Measurements from ENCODE around the gene SLC10A3. TPM values are rescaled to one million over a fixed set of nuclear protein-coding genes. Genes with fewer than 3 reads are reported as not detected.

Gene SLC10A3
- total and polyA plus RNA-seq, 2 of the 13 experiments (the other 11 are each of a cell fraction or from before 2014, with no cell fraction given): 10.1 to 11.5 TPM

GRCh38 chrX:154529206-154529612, 38.8 kb upstream of the SLC10A3 start (continued):
- TF ChIP-seq HINFP (CRISPR knock-in tag; IDR thresholded peaks at IDR 0.05; ENCODE audit: low read depth) (no peak), NR2F1 (CRISPR knock-in tag; IDR thresholded peaks at IDR 0.05) (peak in 1 of 2 experiments; percentile 55; a peak in 1 of 4 replicates), MAX (IDR thresholded peaks at IDR 0.05) (no peak), HCFC1 (IDR thresholded peaks at IDR 0.05; ENCODE audit: low read depth, low read length) (no peak), JUND (CRISPR knock-in tag; IDR thresholded peaks at IDR 0.05) (peak; percentile 34; the same call in 1 of the 2 replicates), ZNF362 (CRISPR knock-in tag; IDR thresholded peaks at IDR 0.05; ENCODE audit: borderline replicate concordance) (peak; percentile 53; the same call in 1 of the 2 replicates), ZNF44 (CRISPR knock-in tag; IDR thresholded peaks at IDR 0.05) (no peak), POLR2G (IDR thresholded peaks at IDR 0.05; ENCODE audit: low read depth, low read length) (no peak), NR2F6 (IDR thresholded peaks at IDR 0.05) (0 out of 2 replicates have a peak, but pooled peaks have one; percentile 23), NR2F6 (CRISPR knock-in tag; IDR thresholded peaks at IDR 0.05) (peak; percentile 41), FOSL2 (CRISPR knock-in tag; IDR thresholded peaks at IDR 0.05) (peak; percentile 89), RCOR2 (CRISPR knock-in tag; IDR thresholded peaks at IDR 0.05) (no peak), ZNF460 (CRISPR knock-in tag; IDR thresholded peaks at IDR 0.05; ENCODE audit: borderline replicate concordance) (peak; percentile 37; the same call in 1 of the 2 replicates), ZNF263 (CRISPR knock-in tag; IDR thresholded peaks at IDR 0.05) (peak; percentile 85), THAP9 (CRISPR knock-in tag; IDR thresholded peaks at IDR 0.05; ENCODE audit: borderline replicate concordance) (no peak), FOXJ3 (CRISPR knock-in tag; IDR thresholded peaks at IDR 0.05; ENCODE audit: borderline replicate concordance) (no peak), RARA (CRISPR knock-in tag; IDR thresholded peaks at IDR 0.05) (peak; percentile 83), HIVEP1 (CRISPR knock-in tag; IDR thresholded peaks at IDR 0.05) (no peak), CEBPB (IDR thresholded peaks at IDR 0.05; ENCODE audit: borderline replicate concordance, low read depth, low read length) (peak; percentile 62; the same call in 1 of the 2 replicates), CEBPG (CRISPR knock-in tag; IDR thresholded peaks at IDR 0.05) (peak; percentile 38), ZNF121 (CRISPR knock-in tag; IDR thresholded peaks at IDR 0.05) (peak; percentile 91)

Data from HepG2 (cell line).